DOHH2 (cell line): Measurements from ENCODE around the gene VEGFD.

Experiments
- H3F3A ChIP-seq: fragments of 200-600 bp; sonication (generic), shearing (Covaris generic); 2 replicates; pipeline ENCODE4 v1.6.0; 2016; ENCODE audit warnings: antibody characterized with exemption, mild to moderate bottlenecking; ENCODE audit not compliant: control insufficient read depth, insufficient read depth
- H3K27ac ChIP-seq: fragments of 200-600 bp; sonication (generic); 2 replicates; pipeline ENCODE4 v1.5.1; 2014; ENCODE audit warnings: low read depth, mild to moderate bottlenecking, low read length, moderate library complexity
- H3K27me3 ChIP-seq: fragments of 200-600 bp; sonication (generic); 2 replicates; pipeline ENCODE4 v1.6.1; 2014; ENCODE audit warnings: mild to moderate bottlenecking, low read length, mixed read lengths; ENCODE audit not compliant: control insufficient read depth
- H3K36me3 ChIP-seq: fragments of 200-600 bp; sonication (generic); 2 replicates; pipeline ENCODE4 v1.6.1; 2014; ENCODE audit warnings: mild to moderate bottlenecking, low read length, moderate library complexity, mixed read lengths; ENCODE audit not compliant: control insufficient read depth
- H3K4me1 ChIP-seq: fragments of 200-600 bp; sonication (generic); 2 replicates; pipeline ENCODE4 v1.6.1; 2014; ENCODE audit warnings: mild to moderate bottlenecking, low read length, mixed read lengths; ENCODE audit not compliant: control insufficient read depth
- H3K4me2 ChIP-seq: fragments of 200-600 bp; sonication (generic); 2 replicates; pipeline ENCODE4 v1.6.0; 2014; ENCODE audit warnings: mild to moderate bottlenecking, low read length, moderate library complexity
- H3K4me3 ChIP-seq: fragments of 200-600 bp; sonication (generic); 2 replicates; pipeline ENCODE4 v1.5.1; 2014; ENCODE audit warnings: mild to moderate bottlenecking, low read length, mixed read lengths
- H3K79me2 ChIP-seq: fragments of 200-600 bp; sonication (generic); 2 replicates; pipeline ENCODE4 v1.6.1; 2014; ENCODE audit warnings: mild to moderate bottlenecking, low read length, mixed read lengths; ENCODE audit not compliant: control insufficient read depth
- H3K9me2 ChIP-seq: fragments of 200-600 bp; sonication (generic); replicated peaks from 2 replicates; pipeline ENCODE4 v1.6.1; 2014; ENCODE audit warnings: mild to moderate bottlenecking, low read length, mixed read lengths; ENCODE audit not compliant: control insufficient read depth
- H3K9me3 ChIP-seq: fragments of 200-600 bp; sonication (generic); 2 replicates; pipeline ENCODE4 v1.6.1; 2014; ENCODE audit warnings: antibody characterized with exemption, low read length, mixed read lengths; ENCODE audit not compliant: control insufficient read depth, insufficient read depth
- H4K20me1 ChIP-seq: fragments of 200-600 bp; sonication (generic); 2 replicates; pipeline ENCODE4 v1.6.0; 2014; ENCODE audit warnings: low read depth, mild to moderate bottlenecking, antibody characterized with exemption, low read length, moderate library complexity; ENCODE audit not compliant: control insufficient read depth, insufficient read depth
- CTCF ChIP-seq: fragments of 200-600 bp; sonication (generic); IDR thresholded peaks from one replicate; pipeline ENCODE4 v1.5.1; 2014; ENCODE audit warnings: antibody characterized with exemption, mild to moderate bottlenecking, low read depth, low read length; ENCODE audit not compliant: poor library complexity, severe bottlenecking
- EZH2phosphoT487 ChIP-seq: fragments of 200-600 bp; sonication (generic); IDR thresholded peaks from 2 replicates; pipeline ENCODE4 v1.6.1; 2017; ENCODE audit warnings: borderline replicate concordance, mild to moderate bottlenecking, antibody characterized with exemption, low read length, moderate library complexity, mixed read lengths

The VEGFD gene

GRCh38 chrX:15391850-15392249, 7.6 kb upstream of the VEGFD start:
- no peak overlapping the region for H3K4me2 ChIP-seq
- TF ChIP-seq EZH2phosphoT487 (no peak), CTCF (no peak)
- no peaks in the 10 kb centered on the region for H3K9me3 ChIP-seq
- no peaks in the 10 kb centered on the region for H3K36me3 ChIP-seq
- no peaks in the 10 kb centered on the region for H3F3A ChIP-seq
- no peaks in the 10 kb centered on the region for H3K27me3 ChIP-seq
- no peaks in the 10 kb centered on the region for H3K9me2 ChIP-seq
- H3K27ac ChIP-seq, result no peak overlapping the region
- no peaks in the 10 kb centered on the region for H3K79me2 ChIP-seq
- no peaks in the 10 kb centered on the region for H3K4me1 ChIP-seq
- no peak overlapping the region for H3K4me3 ChIP-seq
- no peaks in the 10 kb centered on the region for H4K20me1 ChIP-seq

- H3F3A ChIP-seq, result no peaks in the 10 kb centered on the region
- no peaks in the 10 kb centered on the region for H3K9me3 ChIP-seq
- no peaks in the 10 kb centered on the region for H3K79me2 ChIP-seq
- H3K4me2 ChIP-seq, result no peak overlapping the region
- H3K36me3 ChIP-seq, result no peaks in the 10 kb centered on the region
- H3K4me3 ChIP-seq, result no peak overlapping the region
- H4K20me1 ChIP-seq, result no peaks in the 10 kb centered on the region
- no peak overlapping the region for H3K27ac ChIP-seq
- TF ChIP-seq CTCF (peak; percentile 43), EZH2phosphoT487 (no peak)
- peaks cover 2% of the 10 kb centered on the region; the same call in 1 of the 2 replicates for H3K4me1 ChIP-seq
- H3K27me3 ChIP-seq, result no peaks in the 10 kb centered on the region
- no peaks in the 10 kb centered on the region for H3K9me2 ChIP-seq
Measured at GRCh38 chrX:15382813-15383212, 1.4 kb downstream of the VEGFD start.

- Histone ChIP-seq H3K9me3 (no peaks in the 10 kb centered on the region), H3K9me2 (no peaks in the 10 kb centered on the region), H3K27me3 (no peaks in the 10 kb centered on the region), H3K79me2 (no peaks in the 10 kb centered on the region), H3K36me3 (no peaks in the 10 kb centered on the region), H3K4me3 (no peak overlapping the region), H3F3A (no peaks in the 10 kb centered on the region), H4K20me1 (no peaks in the 10 kb centered on the region), H3K4me2 (no peak overlapping the region), H3K4me1 (peaks cover 2% of the 10 kb centered on the region; the same call in 1 of the 2 replicates), H3K27ac (no peak overlapping the region)
- TF ChIP-seq EZH2phosphoT487 (no peak), CTCF (no peak)
Measured at GRCh38 chrX:15376956-15377355, 7.3 kb downstream of the VEGFD start.
